COR-L47 (cell line): ENCODE results near the gene PDE4C.
A peak's percentile ranks its signal among the peaks of the same experiment; 100 is the strongest.

Source experiments
- DNase-seq: peaks from one replicate; lab custom pipeline; 2025; lab: John Stamatoyannopoulos, UW

Gene PDE4C

GRCh38 chr19:18198374-18198773, 27.9 kb downstream of the PDE4C start:
- no peak for DNase-seq

- no peak for DNase-seq
These were observed 28.3 kb downstream of the PDE4C start for GRCh38 chr19:18197941-18198340.

GRCh38 chr19:18197306-18197705, 28.9 kb downstream of the PDE4C start:
- DNase-seq: no peak

- DNase-seq: no peak
These were observed 29.8 kb downstream of the PDE4C start for GRCh38 chr19:18196511-18196845.

GRCh38 chr19:18194554-18195238, 31.5 kb downstream of the PDE4C start:
- DNase-seq: no peak

- no peak for DNase-seq
These were observed 32.1 kb downstream of the PDE4C start for GRCh38 chr19:18194181-18194530.

GRCh38 chr19:18193388-18194180, 32.7 kb downstream of the PDE4C start:
- DNase-seq: no peak

- peak; percentile 100 for DNase-seq
These were observed 33.4 kb downstream of the PDE4C start, which contains the start of gene MPV17L2 for GRCh38 chr19:18192673-18193387. Gene MPV17L2, plus strand, starts transcription at chr19:18193218. Its CDS starts 64 bp downstream, at chr19:18193282.

GRCh38 chr19:18191640-18192062, 34.6 kb downstream of the PDE4C start:
- DNase-seq: no peak

GRCh38 chr19:18190278-18190677, 36.0 kb downstream of the PDE4C start:
- DNase-seq: no peak

GRCh38 chr19:18185538-18185937, 40.7 kb downstream of the PDE4C start:
- DNase-seq: no peak

GRCh38 chr19:18183529-18183928, 42.7 kb downstream of the PDE4C start:
- DNase-seq: no peak

- DNase-seq: no peak
These were observed 46.3 kb downstream of the PDE4C start for GRCh38 chr19:18179957-18180356.

- no peak for DNase-seq
These were observed 49.6 kb downstream of the PDE4C start for GRCh38 chr19:18176367-18177310.

- no peak for DNase-seq
These were observed 51.3 kb downstream of the PDE4C start for GRCh38 chr19:18174983-18175382.
